NCI-H345 treated with DMSO at 0.1 percent for 48 hours (cell line): ENCODE results near the gene BTBD9.

Experiments
- DNase-seq: peaks from one replicate; lab custom pipeline; 2025; ENCODE audit not compliant: unreplicated experiment; lab: John Stamatoyannopoulos, UW

Gene BTBD9

DNA sequence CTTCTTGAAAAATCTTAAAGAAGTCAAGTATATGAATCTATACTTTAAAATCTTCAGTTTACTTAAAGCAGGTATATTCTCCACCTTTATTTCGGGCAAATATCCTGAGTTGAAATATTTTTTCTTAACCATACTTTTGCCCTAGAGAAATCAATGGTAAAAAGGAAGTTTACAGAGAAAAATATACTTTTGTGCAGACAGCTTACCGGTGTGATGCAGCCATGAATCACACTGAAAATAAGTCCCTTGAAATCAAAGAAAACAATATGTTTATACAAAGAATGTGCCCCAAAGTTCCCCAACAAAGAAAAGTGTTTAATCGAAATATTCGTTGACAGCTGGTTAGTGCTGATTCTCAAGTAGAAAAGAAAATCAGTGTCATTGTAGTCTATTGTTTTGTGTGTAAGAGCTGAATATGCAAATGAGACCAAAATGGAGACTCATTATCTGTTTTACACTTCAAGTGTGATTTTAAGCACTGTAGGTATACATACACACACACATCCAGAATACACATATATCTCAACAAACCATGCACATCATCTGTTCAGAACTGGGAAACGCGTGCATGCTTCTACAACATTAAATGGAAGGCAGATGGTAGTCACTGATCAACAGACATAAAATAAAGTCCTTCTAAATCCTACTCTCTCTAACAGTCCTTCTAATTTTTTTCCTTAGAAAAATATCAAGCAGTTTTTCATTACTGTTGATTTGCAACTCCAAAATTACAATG, 73.3 kb downstream of the BTBD9 start:
- no peak for DNase-seq

DNA sequence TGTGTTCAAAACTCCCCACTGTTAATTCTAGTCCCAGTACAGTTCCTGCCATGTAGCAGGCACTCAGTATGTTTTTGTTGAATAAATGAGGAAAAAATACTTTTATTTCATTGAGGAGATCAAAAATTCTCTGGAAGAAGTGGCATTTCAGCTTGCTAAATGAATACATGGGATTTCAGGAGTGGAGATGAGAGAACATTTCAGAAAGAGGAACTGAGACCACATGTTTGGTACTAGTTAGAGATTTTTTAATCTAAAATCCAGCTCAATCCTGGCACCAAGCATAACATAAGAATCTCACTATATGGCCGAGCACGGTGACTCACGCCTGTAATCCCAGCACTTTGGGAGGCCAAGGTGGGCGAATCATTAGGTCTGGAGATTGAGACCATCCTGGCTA, 75.4 kb downstream of the BTBD9 start:
- no peak for DNase-seq

DNA sequence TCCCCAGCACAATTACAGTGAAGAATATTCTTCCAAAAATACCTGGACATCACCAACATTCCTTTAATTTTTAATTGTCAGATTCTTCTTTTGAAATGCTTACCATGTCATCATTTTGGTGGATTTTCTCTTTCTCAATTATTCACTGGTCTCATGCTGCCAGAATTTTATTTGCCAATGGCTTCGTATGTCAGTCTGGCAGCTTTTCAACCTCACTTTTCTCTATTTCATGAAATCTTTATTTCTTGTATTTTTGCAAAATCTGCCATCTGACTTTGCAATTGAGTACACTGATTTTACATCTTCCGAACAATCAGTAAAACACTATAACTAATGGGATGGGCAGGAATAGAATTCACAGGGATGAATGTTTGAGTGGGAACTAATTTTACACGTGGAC, 84.1 kb downstream of the BTBD9 start:
- DNase-seq = no peak

DNA sequence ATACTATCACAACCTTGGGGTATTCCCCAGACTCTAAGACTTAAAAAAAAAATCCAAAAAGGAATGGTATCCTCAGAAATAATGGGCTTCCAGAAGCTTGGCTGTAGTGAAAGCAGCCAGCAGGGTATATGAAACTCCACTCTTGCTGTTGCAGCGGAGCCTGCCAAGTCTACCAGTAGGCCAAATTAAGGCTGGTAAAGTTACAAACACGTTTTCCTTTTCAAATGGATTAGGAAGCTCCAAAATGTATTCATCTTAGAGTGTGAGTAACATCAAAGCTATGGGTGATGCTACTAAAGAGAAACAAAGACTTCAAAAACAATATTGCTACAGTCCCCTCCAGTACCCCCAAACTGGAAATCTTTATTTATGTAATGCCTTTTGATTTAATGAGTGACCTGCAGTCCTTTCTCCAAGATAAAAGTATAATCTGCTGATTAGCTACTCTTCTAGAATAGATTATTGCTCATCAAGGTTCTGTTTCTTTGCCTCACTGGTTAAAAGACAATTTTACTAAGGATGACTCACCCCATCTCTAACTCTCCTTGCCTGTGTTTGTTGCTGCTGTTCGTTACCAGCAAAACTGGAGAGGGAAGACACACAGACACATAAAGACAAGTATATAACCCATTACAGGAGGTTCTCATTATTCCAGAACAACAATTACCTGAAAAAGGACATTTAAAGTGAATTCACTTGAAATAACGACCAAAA, 84.9 kb downstream of the BTBD9 start:
- DNase-seq = no peak

DNA sequence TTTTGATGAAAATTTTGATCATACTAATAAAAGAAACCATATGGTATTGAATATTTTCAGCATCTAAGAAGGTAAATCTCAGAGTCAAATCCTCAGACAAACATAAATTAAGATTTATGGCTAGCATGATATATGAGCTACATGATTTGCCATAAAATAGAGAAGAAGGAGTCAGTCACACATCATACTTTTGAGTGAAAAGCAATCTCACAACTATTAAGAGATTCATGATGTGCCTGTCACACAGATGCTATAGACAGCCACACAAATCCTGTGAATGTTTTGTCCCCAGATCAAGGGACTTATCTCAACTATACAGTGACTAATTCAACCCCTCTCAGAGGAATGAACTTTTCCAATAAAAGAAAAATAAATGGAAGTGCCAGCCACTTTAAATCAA, 85.7 kb downstream of the BTBD9 start:
- no peak for DNase-seq

DNA sequence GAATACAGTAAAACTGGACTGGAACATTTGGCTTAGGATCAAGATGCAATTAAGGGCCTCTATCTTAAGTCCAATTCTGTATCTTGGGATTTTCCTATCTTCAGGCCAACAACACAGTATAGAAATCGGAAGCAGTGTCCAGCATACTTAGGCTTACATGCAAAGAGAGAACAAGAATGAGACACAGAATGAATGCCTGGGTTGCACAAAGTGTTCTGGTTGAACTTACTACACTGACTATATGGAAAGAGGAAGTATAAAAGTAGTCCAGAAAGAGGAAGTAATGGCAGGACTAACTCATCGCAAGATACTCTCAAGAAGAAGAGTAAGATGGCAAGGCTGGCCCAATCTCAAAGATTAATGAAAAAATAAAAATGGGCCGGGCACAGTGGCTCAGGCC, 87.6 kb downstream of the BTBD9 start:
- no peak for DNase-seq

DNA sequence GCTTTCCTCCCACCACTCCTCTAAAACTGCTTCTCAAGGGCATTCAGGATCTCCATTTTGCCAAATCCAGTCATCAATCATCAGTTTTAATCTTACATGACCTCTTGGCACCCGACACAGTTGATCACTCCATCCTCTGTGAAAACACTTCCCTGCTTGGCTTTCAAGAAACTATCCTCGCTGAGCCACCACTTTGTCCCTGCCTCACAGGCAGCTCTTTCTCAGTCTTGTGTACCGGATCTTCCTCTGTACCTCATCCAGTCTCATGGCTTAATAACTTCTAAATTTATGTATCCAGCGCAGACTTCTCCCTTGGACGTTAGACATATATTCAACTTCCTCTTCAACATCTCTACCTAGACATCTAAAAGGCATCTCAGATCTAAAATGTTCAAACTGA, 89.9 kb downstream of the BTBD9 start:
- DNase-seq = no peak

DNA sequence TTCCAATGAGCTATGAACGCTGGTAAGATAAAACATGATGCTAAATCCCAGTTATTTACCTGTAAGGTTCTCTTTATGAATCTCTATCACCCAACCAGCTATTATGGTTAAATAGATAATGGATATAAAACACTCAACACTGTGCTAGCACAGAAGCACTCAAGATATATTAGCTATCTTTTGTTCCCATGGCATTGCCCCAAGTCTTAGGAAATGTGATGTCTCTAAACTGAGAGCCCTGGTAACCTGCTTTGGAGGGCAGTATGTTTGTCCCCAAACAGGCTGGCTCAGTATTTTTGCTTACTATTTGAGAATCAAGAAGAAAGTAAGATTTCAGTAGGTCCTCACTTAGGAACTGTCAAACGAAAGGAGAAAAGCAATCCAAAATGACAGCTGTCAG, 90.5 kb downstream of the BTBD9 start:
- no peak for DNase-seq

DNA sequence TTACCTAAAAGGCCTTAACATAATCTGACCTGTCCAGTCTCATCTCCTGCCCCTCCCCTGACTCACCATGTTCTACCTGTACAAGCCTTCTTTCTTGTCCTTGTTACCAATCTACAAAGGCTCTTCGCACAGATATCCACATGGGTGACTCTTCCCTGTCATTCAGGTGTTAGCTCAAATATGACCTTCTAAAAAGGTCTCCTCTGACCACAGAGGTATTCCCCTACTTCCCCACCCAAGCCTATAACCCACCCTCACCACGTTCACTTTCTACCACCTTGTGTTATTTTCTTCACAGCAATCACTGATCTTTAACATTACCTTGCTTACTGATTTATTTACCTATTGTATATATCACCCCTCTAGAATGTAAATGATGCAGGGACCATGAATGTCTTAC, 96.7 kb downstream of the BTBD9 start:
- DNase-seq = no peak

DNA sequence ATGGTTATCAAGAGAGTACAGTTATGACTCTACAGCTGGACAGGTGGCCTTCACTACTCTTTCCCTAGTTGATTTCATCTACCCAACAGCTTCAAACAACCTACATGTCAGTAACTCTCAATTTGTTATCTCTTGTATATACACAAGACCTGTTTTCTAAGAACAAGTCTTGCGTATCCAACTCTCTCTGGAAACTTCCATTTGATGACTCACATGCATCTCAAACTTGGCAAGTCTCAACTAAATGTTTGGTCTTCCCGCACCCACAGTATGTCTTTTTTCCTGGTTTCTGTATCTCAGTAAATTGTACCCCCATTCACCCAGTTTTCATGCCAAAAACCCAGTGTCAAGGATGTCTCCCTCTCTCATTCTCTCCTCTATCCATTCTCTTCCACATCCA, 97.7 kb downstream of the BTBD9 start:
- no peak for DNase-seq

DNA sequence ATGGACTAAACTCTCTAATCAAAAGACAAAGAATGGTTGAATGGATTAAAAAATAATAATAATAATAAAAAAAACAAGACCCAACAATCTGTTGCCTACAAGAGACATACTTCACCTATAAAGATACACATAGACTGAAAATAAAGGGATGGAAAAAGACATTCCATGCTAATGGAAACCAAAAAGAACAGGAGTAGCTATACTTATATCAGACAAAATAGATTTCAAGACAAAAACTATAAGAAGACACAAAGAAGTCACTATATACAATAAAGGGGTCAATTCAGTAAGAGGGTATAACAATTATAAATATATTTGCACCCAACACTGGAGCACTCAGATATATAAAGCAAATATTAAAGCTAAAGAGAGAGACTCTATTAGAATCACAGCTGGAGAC, 106.7 kb downstream of the BTBD9 start:
- no peak for DNase-seq

DNA sequence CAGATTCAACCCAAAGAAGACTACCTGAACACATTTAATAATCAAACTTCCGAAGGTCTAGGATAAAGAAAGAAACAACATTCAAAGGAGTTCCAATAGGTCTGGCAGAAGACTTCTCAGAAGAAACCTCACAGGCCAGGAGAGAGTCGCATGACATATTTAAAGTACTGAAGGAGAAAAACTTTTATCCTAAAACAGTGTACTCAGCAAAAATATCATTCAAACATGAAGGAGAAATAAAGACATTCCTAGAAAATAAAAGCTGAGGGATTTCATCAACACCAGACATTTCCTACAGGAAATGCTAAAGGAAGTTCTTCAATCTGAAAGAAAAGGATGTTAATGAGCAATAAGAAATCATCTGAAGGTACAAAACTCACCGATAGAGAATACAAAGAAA, 108.6 kb downstream of the BTBD9 start:
- DNase-seq = no peak

DNA sequence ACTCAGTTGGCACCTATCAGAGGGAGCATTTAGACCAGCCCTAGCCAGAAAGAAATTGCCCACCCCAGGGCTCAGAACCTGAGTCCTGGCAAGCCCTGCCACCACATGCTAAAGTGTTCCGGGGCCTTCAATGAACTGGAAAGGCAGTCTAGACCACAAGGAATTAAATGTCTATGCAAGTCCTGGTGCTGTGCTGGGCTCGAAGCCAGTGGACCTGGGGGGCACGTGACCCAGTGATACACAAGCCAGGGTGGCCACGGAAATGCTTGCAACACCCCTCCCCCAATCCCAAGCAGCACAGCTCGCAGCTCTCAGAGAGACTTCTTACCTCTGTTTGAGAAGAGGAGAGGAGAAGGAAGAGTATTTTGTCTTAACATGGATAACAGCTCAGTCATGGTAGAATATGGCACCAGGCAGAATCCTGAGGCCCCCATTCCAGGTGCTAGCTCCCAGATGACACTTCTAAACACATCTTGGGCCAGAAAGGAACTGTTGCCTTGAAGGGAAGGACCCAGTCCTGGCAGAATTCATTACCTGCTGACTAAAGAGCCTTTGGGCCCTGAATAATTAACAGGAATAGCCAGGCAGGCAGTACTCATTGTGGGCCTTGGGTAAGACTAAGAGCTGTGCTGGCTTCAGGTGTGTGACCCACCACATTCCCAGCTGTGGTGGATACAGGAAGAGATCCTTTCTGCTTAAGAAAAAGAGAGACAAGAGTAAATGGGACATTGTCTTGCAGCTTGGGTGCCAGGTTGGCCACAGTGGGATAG, 111.3 kb downstream of the BTBD9 start:
- no peak for DNase-seq

DNA sequence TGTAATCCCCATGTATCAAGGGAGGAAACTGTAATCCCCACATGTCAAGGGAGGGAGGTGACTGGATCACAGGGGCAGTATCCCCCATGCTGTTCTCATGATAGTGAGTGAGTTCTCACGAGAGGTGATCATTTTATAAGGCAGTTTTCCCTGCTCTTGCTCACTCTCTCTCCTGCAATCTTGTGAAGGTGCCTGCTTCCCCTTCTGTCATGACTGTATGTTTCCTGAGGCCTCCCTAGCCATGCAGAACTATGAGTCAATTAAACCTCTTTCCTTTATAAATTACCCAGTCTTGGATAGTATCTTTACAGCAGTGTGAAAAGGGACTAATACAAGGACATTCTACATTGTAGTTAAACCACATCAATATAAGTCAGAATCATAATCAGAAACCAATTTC, 112.4 kb downstream of the BTBD9 start:
- DNase-seq = no peak

DNA sequence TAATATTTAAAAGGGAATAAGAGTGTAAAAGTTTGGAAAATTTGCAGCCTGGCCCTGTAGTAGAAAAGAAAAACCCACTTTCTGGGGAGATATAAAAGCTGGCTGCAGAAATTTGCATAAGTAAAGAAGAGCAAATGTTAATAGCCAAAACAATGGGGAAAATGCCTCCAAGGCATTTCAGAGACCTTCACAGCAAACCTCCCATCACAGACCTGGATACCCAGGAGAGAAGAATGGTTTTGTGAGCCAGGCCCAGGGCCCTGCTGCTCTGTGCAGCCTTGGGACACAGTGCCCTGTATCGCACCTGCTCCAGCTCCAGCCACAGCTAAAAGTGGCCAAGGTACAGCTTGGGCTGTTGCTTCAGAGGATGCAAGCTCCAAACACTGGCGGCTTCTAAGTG, 113.8 kb downstream of the BTBD9 start:
- no peak for DNase-seq

DNA sequence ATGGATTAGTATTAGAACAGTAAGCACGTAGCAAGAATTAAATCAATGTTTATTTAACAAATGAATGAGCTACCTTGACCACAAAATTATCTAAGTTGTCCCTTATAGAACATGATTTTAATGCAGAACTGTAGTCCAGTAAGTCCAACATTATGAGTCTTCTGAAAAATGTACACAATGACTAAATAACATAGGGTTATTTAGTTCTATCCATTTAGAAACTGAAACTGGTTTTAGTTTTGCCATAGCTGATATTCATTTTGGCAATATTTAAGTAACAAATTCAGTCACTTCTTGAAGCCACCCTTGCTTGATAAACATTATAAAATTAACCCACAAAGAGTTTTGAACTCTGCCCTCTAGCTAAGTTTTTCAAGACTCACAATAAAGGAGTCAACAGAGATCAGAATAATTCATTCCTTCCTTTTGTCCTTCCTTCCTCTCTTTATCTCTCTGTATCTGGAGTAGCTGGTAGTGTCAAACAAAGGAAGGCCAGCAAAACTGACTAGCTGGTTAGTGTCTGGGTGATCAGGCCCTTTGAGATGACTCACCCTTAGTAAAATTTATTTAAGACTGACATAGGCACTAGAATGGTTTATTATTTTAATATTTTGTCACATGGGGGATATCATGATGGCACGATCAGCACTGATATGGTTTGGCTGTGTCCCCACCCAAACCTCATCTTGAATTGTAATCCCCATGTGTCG, 115.1 kb downstream of the BTBD9 start:
- DNase-seq = no peak

DNA sequence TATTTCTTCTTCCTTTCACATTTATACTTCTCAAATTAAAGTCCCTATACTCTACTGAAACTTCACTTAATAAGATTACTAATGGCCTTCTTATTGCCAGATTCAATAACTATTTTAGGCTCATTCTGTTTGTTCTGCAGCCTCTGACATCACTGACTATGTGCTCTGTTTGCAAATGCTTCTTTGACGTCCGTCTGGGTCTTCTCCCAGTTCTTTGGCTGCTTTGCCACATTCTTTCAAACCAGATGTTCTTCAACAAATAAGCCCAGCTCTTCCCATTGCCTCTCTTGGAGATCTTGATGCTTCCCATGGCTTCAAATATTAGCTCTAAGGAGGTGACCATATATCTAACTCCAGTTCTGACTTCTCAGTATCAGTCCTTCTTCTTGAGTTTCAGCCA, 117.4 kb downstream of the BTBD9 start:
- DNase-seq = no peak

DNA sequence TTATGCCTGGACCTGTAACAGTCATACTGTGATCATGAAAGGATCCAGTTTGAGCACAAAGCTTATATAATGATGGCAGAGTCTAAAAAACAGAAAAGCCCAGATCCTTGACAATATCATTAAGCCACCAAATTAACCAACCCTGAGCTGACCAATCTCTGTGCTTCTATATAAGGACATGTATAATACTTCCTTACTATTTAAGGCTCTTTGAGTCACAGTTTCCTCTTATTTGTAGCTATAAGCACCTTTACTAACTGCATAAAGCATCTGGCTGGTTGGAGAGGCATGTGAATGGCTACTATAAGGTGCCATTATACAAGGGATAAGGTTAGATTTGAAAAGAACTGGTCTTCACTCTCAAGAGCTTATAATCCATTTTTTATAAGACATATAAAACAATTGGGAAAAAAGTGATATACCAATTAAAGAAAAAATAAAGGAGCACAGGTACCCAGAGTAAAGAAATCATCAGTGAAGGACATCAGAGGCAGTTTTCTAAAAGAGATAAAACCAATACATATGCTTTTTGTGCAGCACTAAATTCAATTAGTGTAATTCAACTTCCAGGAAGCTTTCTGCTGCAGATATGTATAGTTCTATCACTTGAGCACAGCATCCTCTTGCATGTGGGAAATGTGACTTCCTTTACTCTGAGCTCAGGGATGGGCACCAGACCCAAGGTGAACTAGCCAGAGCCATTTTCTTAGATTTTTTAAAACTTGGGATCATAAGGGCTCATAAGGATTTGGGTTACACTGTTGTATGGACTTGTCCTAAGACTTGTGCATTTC, 121.0 kb downstream of the BTBD9 start:
- no peak for DNase-seq

DNA sequence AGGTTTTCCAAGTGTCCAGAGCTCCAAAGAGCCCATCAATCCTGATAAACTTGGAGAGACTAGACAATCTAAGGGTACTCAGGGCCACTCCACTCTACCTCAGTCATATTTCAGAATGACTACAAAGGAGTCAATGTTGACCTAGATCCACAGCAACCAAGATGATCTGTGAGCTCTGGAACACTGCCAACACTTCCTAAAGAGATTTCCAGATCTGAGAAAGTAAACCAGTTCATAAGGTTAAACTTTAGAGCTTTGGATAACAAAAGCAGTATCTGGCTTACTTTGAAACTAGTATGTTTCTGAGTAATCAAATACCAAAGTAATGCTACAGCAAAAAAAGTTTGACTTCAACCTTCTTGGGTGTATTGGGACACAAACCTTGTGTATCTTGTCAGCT, 122.7 kb downstream of the BTBD9 start:
- DNase-seq = no peak

DNA sequence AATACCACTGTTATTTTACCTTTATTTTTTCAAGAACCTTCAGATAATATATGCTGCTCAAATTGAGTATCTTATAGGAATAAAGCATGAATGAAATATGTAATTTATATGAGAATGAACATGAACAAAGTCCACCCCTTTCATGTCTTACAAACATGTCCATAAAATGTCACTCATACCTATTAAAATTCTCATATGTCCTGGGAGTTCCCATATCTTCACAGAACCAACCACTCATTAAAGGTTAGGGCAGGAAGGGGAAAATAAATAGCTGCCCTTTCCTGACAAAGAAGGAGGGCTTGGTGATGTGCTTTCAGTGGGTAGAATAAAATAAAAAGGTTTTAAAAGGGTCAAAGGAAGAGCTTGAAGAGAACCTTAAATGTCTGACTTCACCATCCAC, 125.3 kb downstream of the BTBD9 start:
- no peak for DNase-seq

DNA sequence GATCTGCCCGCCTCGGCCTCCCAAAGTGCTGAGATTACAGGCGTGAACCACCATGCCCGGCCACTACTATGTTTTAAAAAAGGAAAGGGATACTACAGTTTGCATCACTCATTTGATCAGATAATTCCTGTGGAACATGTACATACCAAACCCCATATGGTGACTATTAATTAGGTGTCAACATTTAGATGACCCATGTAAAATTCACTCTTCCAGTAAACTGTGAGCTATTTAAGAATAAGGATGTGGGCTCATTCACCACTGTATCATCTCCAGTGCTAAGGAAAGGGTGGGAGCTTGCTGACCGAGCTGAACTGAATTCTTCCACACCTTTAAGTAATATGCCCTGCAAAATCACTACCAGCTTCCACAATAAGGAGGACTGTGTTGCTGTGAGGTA, 127.5 kb downstream of the BTBD9 start:
- DNase-seq = no peak
